ENCODE data around the gene FBLN2.

FBLN2 gene

DNA sequence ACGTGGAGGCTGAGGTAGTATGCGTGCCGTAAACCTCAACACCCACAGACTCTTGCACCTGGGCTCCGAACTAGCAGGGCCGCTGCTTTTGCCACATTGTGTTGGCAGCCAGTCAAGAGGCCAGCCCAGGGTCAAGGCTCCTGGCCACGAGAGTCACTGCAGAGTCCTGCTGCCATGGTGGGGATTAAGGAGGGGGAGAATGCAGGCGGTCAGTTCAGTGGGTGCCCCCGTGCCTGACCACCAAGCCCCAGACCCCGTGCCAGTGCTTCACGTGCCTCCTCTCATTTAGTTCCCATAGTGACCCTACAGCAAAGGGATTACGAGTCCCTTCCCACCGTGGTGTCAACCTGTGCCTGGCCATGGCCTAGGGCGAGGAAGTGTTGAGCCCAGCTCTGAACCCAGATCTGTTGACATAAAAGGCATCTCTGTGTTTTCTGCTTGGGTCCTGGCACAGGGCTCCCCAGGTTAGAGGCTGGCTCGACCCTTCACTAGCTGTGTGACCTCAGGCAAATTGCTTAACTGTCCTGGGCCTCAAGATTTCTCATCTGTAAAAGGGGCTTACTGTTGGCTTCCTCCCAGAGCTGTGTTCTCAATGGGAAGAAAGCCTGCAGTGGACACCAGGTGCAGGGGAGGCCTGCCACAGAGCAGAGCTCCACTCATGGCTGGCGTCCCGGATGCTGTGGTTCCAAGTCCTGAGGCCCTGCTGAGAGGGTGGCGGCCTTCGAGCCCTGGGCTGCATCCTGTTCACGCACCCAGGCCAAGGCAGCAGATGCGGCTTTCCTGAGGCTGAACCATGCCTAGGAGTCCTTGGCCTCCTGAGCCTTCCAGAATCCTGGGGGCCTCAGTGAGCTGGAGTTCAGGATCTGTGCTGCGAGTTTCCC is 32.8 kb downstream of the FBLN2 start:
- DNase-seq (ENCODE audit: low read depth in 2 of 2): no peak

DNA sequence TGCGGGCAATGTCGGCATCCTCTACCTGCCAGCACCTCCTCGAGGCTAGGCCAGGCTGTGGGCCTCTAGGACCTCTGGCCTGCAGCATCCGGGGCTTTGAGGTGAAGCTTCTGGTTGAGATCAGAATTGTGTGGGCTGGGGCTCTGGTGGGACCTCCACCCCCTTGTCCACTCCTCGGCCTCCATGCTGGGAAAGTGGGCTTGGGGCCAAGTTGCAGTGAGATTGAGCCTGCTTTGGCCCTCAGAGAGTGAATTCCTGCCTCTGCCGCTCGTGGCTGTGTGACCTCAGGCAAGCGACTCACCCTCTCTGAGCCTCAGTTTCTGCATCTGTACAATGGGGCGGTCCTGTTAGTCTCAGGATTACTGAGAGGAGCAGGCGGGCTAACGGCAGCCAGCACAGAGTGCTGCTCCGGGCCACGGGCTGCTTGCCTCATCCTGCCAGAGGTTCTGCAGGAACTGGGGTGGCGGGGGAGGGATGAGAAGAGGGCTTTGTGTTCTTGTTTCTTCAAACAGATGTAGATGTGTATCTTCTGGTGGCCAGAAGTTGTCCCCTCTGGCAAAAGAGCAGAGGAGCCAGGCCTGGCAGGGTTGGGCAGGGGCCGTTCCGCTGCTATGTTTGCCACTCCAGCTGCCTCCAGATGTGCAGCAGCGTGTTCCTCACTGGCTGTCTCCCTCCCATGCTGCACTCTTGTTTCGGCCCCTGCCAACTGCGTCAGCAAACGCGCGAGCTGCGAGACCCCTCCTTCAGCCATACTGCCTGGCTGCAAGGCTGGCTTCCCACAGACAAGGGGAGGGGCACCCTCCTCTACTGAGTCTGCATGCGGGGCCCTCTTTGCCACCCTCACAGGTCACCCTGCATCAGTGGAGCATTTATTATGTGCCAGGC is 33.7 kb downstream of the FBLN2 start:
- DNase-seq (ENCODE audit: low read depth in 2 of 2): no peak

DNA sequence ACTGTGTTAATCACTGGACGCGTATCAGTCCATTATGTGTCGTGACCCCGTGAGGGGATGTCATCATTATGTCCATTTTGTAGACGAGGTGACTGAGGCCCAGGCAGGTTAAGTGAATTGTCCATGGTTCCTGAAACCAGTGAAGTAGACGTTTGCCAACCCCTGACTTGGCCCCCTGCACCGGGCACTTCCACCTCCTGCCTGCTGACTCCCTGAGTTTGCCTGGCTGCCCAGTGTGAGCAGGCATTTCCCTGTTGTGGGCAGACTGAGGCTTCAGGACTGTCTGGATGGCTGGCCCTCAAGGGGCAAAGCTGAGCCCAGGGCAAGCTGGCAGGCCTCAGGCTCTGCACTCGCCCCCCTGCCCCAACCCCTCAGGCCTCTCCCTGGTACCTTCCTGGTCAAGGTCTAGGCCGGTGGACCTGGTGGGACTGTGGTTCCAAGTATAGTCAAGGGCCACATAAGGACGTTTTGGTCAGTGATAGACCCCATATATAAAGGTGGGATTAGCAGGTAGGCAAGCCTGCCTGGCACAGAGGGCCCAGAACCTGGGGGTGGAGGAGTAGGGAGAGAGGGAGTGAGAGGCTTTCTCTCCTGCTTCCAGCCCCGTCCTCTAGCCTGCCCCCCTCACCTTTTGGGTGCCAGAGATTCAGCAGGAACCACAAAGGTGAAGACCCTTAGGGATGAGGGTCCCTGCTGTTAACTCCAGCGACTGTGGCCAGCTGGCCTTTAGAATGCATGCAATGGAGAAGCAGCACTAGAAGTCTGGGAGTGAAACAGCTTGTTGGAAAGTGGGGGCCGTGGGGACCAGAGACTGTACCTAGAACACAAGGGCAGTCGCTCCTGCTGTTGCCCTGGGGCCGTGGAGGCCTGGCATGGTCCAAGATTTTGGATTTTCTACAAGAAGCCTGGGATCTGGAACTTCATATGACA is 34.6 kb downstream of the FBLN2 start:
- DNase-seq (ENCODE audit: low read depth in 2 of 2): no peak

DNA sequence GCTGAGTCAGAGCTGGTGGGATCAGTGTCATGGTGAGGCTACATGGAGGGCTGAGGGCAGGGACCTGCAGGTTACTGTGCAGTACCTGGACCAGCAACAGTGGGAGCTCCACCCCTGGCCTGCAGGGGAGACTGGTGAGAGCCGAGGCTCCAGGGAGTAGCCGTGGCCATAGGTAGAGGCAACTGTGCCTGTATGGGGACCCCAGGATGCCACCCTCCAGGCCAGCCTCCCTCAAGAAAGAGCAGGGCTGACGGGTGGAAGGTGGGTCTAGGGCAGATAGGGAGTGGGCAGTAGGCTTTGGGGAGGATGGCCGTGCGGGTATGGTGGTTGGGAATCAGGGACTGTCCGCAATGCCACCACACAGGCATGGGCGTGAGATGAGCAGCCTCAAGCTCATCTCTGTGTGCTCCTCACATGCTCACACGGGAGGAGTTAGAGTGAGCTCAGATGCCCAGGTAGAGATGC is 35.5 kb downstream of the FBLN2 start:
- DNase-seq (ENCODE audit: low read depth in 2 of 2): no peak

DNA sequence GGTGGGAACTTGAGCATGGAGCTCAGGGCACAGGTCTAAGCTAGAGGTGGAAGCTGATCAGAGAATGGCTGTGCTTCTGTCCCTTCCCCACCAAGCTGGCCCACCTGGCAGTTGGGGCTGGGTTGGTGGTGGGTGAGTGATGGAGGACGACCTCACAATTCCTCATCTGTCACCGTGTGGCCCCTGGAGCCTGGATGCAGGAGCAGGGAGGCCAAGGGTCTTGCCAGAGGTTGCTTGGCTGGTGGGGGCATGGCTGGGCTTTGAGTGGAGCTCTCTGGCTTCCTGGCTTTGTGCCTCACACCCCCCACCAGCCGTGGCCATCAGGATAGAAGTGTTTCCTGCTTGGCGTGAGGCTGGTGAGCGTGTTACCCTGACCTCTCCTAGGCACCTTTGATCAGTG is 36.0 kb downstream of the FBLN2 start:
- no peak for DNase-seq (ENCODE audit: low read depth in 2 of 2)

DNA sequence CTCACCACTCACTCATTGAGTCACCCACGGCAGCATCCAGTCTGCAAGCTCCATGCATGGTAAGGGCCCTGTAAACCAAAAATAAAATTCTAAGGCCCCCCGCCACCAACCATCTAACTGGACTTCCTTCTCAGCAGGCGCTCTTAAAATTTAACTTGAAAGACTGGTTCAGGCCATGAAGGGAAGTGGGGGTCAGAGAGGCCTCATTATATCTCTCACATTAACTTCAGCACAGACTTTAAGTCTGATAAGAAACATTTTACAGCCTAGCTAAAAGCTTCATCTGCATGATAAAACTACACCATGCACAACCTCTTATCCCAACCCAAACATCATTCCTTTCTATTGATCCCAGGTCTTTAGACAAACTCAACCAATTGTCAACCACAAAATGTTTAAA is 38.5 kb downstream of the FBLN2 start:
- no peak for DNase-seq (ENCODE audit: low read depth in 2 of 2)

DNA sequence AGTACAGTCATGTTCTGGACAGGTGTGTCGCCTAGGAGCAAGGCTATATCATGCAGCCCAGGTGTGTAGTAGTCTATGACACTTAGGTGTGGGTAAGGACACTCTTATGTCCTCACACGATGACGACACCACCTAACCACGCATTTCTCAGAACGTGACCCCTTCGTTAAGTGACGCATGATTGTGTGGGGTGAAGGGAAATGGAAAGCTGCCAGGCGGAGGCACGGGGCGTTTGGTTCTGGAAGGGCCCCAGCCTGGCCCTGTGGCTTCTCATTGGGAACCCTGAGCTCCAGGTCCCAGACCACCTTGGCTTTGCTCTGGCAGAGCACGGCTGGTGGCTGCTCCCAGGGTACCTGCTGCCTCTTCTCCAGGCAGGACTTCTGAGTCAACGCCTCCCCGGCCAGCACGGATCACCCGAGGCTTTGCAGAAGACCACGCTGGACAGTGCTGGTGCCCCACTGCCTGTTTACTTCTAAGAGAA is 39.3 kb downstream of the FBLN2 start:
- no peak for DNase-seq (ENCODE audit: low read depth in 2 of 2)

DNA sequence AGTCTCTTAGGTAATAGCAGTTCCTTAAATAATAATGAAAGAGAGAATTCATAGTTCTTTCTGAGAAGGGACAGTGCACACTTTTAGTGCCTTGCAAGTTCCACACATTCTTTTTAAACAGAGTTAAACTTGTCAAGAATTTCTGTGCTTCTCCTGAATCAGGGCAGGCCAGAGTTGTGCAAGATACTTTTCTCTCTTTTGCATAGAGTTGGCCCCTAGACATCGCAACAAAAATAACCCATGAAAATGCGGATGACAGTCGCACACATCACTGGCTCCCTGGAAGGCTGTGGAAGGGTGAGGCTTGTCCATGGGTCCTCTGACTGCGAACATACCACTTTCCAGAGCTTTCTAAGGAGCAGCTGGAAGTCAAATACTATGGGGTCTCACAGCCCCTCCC is 40.1 kb downstream of the FBLN2 start:
- no peak for DNase-seq (ENCODE audit: low read depth in 2 of 2)

DNA sequence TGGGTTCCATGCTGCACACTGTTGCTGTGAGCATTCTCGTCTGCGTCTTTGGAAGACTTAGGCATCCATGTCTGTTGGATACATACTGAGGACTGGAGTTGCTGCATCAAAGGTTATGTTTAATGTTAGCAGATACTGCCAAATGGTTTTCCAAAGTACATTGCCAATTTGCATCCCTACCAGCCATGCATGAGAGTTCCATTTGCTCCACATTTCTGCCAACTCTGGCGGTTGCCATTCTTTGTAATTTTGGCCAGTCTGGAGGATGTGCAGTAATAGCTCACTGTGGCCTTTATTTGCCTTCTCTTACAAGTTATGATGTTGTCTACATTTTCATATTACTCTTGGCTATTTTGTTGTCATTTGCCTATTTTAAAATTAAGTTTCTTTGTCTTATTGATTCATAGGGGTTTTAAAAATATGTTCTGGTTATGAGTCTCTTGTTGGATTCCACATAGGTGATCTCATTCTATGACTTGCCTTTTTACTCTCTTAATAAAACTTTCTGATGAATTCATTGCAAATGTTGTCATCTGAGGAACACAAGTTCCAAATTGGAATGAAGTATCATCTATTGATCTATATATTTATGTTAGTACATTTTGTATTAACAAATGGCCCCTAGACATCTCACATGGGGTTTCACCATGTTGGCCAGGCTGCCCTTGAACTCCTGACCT is 42.1 kb downstream of the FBLN2 start:
- no peak for DNase-seq (ENCODE audit: low read depth in 2 of 2)

DNA sequence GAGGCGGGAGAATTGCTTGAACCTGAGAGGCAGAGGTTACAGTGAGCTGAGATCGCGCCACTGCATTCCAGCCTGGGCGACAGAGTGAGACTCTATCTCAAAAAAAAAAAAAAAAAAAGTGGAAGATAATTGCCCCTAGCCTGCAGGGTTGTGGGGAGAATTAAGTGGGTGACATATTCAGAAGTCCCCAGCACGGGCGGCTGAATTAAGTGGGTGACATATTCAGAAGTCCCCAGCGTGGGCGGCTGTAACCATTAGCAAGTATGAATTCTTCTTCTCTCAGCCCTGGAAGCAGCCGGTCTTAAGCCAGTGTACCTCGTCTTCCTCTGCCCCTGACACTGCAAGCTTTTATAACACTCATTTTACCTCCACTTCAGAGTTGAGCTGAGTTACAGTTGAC is 44.7 kb downstream of the FBLN2 start:
- no peak for DNase-seq (ENCODE audit: low read depth in 2 of 2)

DNA sequence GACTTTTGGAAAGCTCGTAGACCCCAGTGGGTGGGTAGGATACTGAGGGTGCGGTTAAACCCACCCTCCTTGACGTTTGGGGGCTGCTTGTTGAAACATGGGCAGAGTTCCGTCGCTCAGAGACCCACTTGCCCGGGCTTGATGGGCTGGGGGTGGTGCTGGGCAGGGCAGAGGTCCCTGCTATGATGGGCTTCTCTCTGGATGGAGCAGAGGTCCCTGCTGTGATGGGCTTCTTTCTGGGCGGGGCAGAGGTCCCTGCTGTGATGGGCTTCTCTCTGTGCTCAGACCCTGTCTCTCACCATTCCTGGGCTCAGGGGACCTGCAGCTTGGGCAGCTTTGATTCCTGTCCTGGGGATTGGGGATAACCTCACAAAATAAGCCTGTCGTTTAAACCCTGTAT is 45.2 kb downstream of the FBLN2 start:
- DNase-seq (ENCODE audit: low read depth in 2 of 2): no peak

DNA sequence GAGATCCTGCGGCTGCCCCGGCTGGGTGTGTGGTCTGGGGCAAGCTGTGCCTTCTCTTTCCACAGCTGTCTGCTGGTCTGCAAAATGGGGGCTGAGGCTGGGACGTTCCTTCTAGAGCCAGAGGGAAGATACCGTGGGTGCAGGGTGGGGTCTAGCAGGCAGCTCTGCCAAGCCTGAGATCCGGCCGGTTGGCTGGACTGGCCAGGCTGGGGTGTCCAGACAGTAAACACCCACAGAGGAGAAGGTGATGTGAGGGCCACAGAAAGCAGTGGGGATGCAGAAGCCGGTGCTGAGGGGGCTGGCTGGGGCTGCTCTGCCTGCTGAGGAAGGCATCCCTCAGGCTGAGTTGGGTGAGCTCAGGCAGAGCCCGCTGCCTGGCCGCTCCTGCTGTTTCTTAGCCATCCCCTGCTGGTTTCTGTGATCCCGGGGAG is 46.1 kb downstream of the FBLN2 start:
- DNase-seq (ENCODE audit: low read depth in 2 of 2): no peak

DNA sequence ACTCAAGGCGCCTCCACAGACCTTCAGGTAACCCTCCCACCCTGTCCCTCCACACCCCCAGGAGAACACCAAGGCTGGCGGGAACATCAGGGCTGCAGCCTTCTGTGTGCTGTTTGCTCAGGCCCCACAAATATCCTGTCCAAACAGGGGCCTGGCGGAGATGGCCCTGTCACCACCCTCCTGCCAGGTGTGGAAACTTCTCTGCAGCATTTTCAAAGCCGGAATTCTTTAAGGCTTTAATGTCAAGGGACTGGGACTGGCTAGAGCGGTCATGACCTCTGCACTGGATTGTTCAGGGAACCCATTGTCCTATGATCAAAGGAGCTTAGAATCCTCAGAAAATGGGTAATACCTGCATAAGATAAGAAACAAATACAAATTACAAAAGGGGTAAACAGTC is 46.6 kb downstream of the FBLN2 start:
- DNase-seq (ENCODE audit: low read depth in 2 of 2): no peak

DNA sequence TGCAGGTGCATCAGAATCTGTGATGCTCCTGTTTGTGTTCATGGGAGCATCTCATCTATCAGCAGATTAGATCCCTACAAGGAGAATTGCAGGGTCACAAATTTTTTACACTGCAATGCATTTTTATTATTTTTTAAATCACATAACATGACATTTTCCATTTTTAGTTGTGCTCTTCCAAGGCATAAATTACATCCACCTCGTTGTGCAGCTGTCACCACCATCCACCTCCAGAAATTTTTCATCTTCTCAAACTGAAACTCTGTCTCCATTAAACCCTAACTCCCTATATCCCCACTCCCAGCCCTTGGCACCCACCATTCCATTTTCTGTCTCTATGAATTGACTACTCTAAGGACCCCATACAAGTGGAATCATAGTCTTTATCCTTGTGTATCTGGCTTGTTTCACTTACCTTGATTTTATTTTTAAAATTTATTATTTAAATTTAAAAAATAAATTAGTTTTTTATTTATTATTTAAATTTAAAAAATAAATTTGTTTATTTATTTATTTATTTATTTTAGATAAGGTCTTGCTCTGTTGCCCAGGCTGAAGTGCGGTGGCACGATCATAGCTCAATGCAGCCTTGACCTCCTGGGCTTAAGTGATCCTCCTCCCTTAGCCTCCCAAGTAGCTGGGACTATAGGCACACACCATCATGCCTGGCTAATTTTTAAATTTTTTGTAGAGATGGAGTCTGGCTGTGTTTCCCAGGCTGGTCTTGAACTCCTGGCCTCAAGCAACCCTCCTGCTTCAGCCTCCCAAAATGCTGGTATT is 47.7 kb downstream of the FBLN2 start:
- no peak for DNase-seq (ENCODE audit: low read depth in 2 of 2)

DNA sequence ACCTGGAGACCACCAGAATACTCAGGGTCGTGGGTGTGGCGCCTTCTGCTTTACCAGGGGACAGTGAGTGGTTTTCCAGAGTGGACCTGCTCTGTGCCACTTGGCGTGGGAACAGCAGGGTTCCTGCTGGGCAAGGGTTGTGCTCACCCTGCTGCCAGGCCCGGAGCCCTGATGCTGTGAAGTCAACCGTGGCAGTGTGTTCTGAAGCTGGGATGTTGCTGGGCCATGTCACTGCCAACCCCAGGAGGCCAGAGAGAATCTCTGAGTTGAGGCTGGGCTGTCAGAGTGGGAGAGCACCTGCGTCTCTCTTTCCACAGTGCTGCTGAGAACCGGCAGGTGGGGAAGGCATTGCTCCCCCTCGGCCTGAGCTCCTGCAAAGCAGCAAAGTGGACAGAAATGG is 48.7 kb downstream of the FBLN2 start:
- DNase-seq (ENCODE audit: low read depth in 2 of 2): no peak

DNA sequence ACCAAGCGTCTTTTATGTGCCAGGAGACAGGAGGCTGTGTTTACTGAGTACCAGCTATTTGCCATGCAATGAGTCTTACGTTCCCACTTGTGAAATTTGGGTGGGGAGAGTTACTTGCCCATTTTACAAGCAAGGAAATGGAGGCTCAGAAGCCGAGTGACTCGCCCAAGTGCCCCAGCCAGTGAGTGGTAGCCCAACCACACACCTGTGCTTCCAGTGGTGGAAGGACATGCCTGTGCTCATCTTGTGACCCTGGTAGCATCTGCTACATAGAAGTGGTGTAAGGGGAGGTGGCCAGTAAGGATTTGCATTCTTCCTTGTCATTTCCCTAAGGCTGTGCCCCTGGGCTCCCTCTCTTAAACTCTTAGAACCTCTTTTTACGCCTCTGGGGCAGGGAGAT is 49.3 kb downstream of the FBLN2 start:
- no peak for DNase-seq (ENCODE audit: low read depth in 2 of 2)

DNA sequence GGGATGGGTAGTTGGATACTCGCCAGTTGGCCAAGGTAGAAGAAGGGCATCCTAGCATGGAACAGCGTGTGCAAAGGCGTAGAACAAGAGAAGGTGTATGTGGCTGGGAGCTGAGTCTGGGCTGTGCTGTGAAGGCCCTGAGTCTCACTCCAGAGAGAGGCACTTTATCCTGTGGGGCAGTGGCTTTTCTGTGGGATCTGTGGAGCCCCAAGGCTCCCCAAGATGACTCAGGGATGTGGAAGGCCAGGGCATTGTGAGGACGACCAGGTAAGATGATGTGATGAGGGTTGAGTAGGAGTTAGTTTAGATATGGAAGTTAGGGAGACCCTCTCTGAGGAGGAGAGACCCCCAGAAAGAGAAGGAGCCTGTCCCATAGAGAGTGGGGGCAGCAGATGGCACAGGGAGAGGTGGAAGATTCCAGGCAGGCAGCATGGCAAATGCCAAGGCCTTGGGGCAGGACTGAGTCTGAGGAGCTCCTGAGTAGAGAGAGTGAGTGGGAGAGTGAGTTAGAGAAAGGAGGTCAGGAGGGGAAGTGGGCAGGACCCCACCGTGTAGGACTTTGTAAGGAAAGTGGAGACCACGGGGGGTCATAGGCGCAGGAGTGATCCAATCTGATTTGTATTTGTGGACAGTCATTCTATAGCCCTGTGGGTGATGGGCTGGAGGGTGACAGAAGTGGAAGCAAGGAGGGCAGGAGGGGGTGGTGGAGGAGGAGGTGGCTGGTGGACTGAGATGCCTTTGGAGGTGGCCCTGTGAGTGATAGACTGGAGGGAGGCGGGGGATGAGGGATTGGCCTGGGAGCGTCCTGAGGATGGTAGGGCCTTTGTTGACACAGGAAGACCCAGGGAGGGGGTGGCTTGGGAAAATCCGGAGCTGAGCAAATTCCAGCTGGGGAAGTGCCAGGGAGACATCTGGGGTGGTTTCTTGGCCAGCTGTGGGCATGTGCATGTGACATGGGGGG is 50.3 kb downstream of the FBLN2 start:
- no peak for DNase-seq (ENCODE audit: low read depth in 2 of 2)

DNA sequence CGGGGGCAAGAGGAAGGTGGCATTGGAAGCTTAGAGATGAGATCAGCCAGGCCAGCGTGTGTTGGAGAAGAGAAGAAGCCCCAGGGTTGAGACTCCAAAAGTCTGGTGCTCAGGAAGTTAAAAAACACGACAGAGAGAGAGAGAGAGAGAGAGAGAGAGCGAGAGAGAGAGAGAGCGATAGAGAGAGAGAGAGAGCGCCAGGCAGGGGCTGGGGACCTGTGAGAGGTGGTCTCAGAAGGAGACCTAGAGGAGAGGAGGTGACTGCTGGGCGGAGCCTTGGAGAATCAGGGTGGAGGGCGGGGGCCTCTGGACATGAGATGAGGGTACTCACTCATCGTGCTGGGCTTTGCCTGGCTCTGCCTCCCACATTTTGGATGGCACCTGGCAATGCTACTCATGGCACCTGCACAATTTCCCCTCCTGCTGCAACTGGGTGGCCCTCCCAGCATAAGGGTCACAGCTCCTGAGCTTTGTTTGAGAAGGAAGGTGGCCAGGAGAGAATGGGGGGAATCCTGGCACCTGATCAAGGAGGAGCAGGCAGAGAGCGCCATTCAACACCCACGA is 51.0 kb downstream of the FBLN2 start:
- no peak for DNase-seq (ENCODE audit: low read depth in 2 of 2)
